Naive thymus-derived CD8-positive, alpha-beta T cell (primary cell): ENCODE results near the gene C11orf16. TPM values are rescaled to one million over a fixed set of nuclear protein-coding genes. Genes with fewer than 3 reads are reported as not detected.
"Not testable (repeated sequence)": the region's sequence is repeated elsewhere in the genome, so short reads cannot be mapped to it uniquely, and the experiment has no call there.

Experiments
- ATAC-seq, 2 donors: fragments of 150-1000 bp; cut with Tn5 transposase in 1 of 2; sonication (Bioruptor Pico), chemical (Tn5 transposase) in 1 of 2; 1 replicate in 1 of 2; 2 replicates in 1 of 2; pipeline ENCODE4 v1.10.0; 2021; ENCODE audit warnings: mild to moderate bottlenecking in 2 of 2, moderate library complexity in 2 of 2
- POLR2A ChIA-PET: fragments of 350-600 bp; sonication (Branson Sonifier 250); formaldehyde crosslinking; loops from one replicate; lab custom pipeline; 2021; ENCODE audit warnings: antibody characterized with exemption; lab: Charles Lee
- DNase-seq, 10 donors: peaks; one replicate each; pipeline versions ENCODE4 v3.0.0 to v3.0.0-alpha.2; 2020 to 2022
- H3K27ac Mint-ChIP-seq, 10 donors: one replicate each; pipeline ENCODE4 v1.8.0; 2020 to 2022; ENCODE audit warnings: mild to moderate bottlenecking in 10 of 10, mixed read lengths in 10 of 10, moderate library complexity in 4 of 10, inconsistent platforms in 1 of 10
- H3K27me3 Mint-ChIP-seq, 5 donors: one replicate each; pipeline ENCODE4 v1.8.0; 2021 to 2022; ENCODE audit warnings: mixed read lengths in 5 of 5
- H3K36me3 Mint-ChIP-seq, 3 donors: one replicate each; pipeline ENCODE4 v1.8.0; 2020 to 2022; ENCODE audit warnings: mixed read lengths in 3 of 3, mild to moderate bottlenecking in 2 of 3, inconsistent platforms in 1 of 3
- H3K4me1 Mint-ChIP-seq, 4 donors: one replicate each; pipeline ENCODE4 v1.8.0; 2021 to 2022; ENCODE audit warnings: mixed read lengths in 4 of 4
- H3K4me3 Mint-ChIP-seq, 10 donors: one replicate each; pipeline ENCODE4 v1.8.0; 2020 to 2022; ENCODE audit warnings: mild to moderate bottlenecking in 10 of 10, mixed read lengths in 10 of 10, moderate library complexity in 6 of 10, inconsistent platforms in 1 of 10
- H3K9me3 Mint-ChIP-seq, 9 donors: one replicate each; pipeline ENCODE4 v1.8.0; 2020 to 2022; ENCODE audit warnings: mixed read lengths in 9 of 9, mild to moderate bottlenecking in 3 of 9, inconsistent platforms in 1 of 9, moderate library complexity in 1 of 9
- polyA plus RNA-seq, 3 donors: library from polyadenylated mRNA; unstranded; fragments of 300-500 nt; fragmentation: Illumina TruSeq; gene quantifications; one replicate each; pipeline ENCODE4 v1.2.3, GENCODE V29; 2021
- total RNA-seq, 8 experiments: library from RNA in 2 of 8; stranded (reverse) in 2 of 8; gene quantifications; one replicate each; pipeline ENCODE4 v1.2.3 and lab custom pipeline; 2021 to 2026

The C11orf16 gene
- total and polyA plus RNA-seq, 5 experiments from 2014 or later = 0.09 TPM; not detected in 4

- ATAC-seq = peak; percentile 73 to 79
- Mint-ChIP-seq H3K27me3 (no peaks in the 10 kb centered on the region), H3K36me3 (peaks cover 0 to 8% (median 0%) of the 10 kb centered on the region in 3 donors), H3K4me1 (peaks cover 16 to 46% (median 42%) of the 10 kb centered on the region in 4 donors), H3K9me3 (no peaks in the 10 kb centered on the region), H3K27ac (peak within 1 kb of the TSS; percentile 83 to 96 (median 93)), H3K4me3 (peak within 1 kb of the TSS; percentile 87 to 98 (median 93))
- DNase-seq = peak; percentile 67 to 93 (median 77)
- POLR2A ChIA-PET = interaction anchor here (0.6 to 3.3 kb wide), 7 partner anchors 49 to 1737 kb away, joined by 3 to 23 read pairs (median 5); partner anchors contain the start of genes RPL27A, TMEM9B, TRIM66 and ZNF143
Observed at GRCh38 chr11:8911029-8911823, 21.5 kb downstream of the C11orf16 start, which contains the start of gene AKIP1. Gene AKIP1, plus strand, starts transcription at chr11:8911189. Its CDS starts 261 bp downstream, at chr11:8911450.

- Mint-ChIP-seq H3K27ac (peak overlapping the region; percentile 55 to 94 (median 83)), H3K27me3 (no peaks in the 10 kb centered on the region), H3K9me3 (no peaks in the 10 kb centered on the region), H3K4me1 (peaks cover 16 to 46% (median 42%) of the 10 kb centered on the region in 4 donors), H3K4me3 (peak overlapping the region; percentile 84 to 98 (median 93)), H3K36me3 (peaks cover 0 to 4% (median 0%) of the 10 kb centered on the region in 3 donors)
- DNase-seq = peak in 1 of 10 donors; percentile 23
- ATAC-seq = peak; percentile 19 to 24
- POLR2A ChIA-PET = interaction anchor here (0.6 to 3.3 kb wide), 4 partner anchors 53 to 1392 kb away, joined by 3 to 23 read pairs (median 6); partner anchors contain the start of genes RPL27A, TMEM9B, TRIM66 and ZNF143
Observed at GRCh38 chr11:8910649-8911026, 22.1 kb downstream of the C11orf16 start.

GRCh38 chr11:8908099-8908498, 24.6 kb downstream of the C11orf16 start:
- no peaks in the 10 kb centered on the region for H3K36me3 Mint-ChIP-seq
- ATAC-seq (no peak), DNase-seq (no peak)
- H3K4me3 Mint-ChIP-seq = no peak overlapping the region
- POLR2A ChIA-PET = interaction anchor here (0.6 kb wide), 1 partner anchor 22 kb away, joined by 3 read pairs; no protein-coding TSS in a partner anchor
- no peaks in the 10 kb centered on the region for H3K9me3 Mint-ChIP-seq
- no peak overlapping the region for H3K27ac Mint-ChIP-seq
- H3K27me3 Mint-ChIP-seq = peaks cover 0 to 2% (median 0%) of the 10 kb centered on the region in 5 donors
- H3K4me1 Mint-ChIP-seq = peaks cover 7 to 27% (median 24%) of the 10 kb centered on the region in 4 donors

- no peak for ATAC-seq
- Mint-ChIP-seq H3K9me3 (peaks cover 0 to 6% (median 0%) of the 10 kb centered on the region in 9 donors), H3K4me3 (no peak overlapping the region), H3K36me3 (peaks cover 2 to 5% (median 5%) of the 10 kb centered on the region in 3 donors), H3K27ac (no peak overlapping the region), H3K4me1 (peaks cover 7 to 21% (median 20%) of the 10 kb centered on the region in 4 donors), H3K27me3 (peaks cover 0 to 2% (median 0%) of the 10 kb centered on the region in 5 donors)
- DNase-seq = no peak
- POLR2A ChIA-PET = no interaction called here
Observed at GRCh38 chr11:8907116-8907515, 25.6 kb downstream of the C11orf16 start.

GRCh38 chr11:8905528-8906165, 27.1 kb downstream of the C11orf16 start:
- Mint-ChIP-seq H3K27ac (no peak overlapping the region), H3K9me3 (peaks cover 0 to 18% (median 5%) of the 10 kb centered on the region in 9 donors), H3K27me3 (peaks cover 0 to 3% (median 0%) of the 10 kb centered on the region in 5 donors), H3K4me1 (peaks cover 7 to 20% (median 18%) of the 10 kb centered on the region in 4 donors), H3K36me3 (peaks cover 2 to 7% (median 5%) of the 10 kb centered on the region in 3 donors), H3K4me3 (no peak overlapping the region)
- no peak for ATAC-seq
- POLR2A ChIA-PET = interaction anchor here (0.6 kb wide), 1 partner anchor 52 kb away, joined by 3 read pairs; no protein-coding TSS in a partner anchor
- no peak for DNase-seq

GRCh38 chr11:8899119-8899753, 33.5 kb downstream of the C11orf16 start:
- ATAC-seq = no peak
- H3K9me3 Mint-ChIP-seq = peaks cover 9 to 48% (median 18%) of the 10 kb centered on the region in 9 donors
- no peaks in the 10 kb centered on the region for H3K4me1 Mint-ChIP-seq
- no peak overlapping the region for H3K27ac Mint-ChIP-seq
- no peak overlapping the region for H3K4me3 Mint-ChIP-seq
- POLR2A ChIA-PET = no interaction called here
- H3K27me3 Mint-ChIP-seq = peaks cover 0 to 3% (median 0%) of the 10 kb centered on the region in 5 donors
- no peak for DNase-seq
- peaks cover 2 to 22% (median 17%) of the 10 kb centered on the region in 3 donors for H3K36me3 Mint-ChIP-seq

GRCh38 chr11:8891185-8891584, 41.6 kb downstream of the C11orf16 start:
- H3K4me1 Mint-ChIP-seq, H3K27ac Mint-ChIP-seq, H3K4me3 Mint-ChIP-seq, POLR2A ChIA-PET, DNase-seq, ATAC-seq: not testable (repeated sequence)
- H3K27me3 Mint-ChIP-seq = peaks cover 0 to 20% (median 11%) of the 10 kb centered on the region in 5 donors
- H3K9me3 Mint-ChIP-seq = peaks cover 0 to 31% (median 22%) of the 10 kb centered on the region in 9 donors
- peaks cover 4 to 17% (median 8%) of the 10 kb centered on the region in 3 donors for H3K36me3 Mint-ChIP-seq

GRCh38 chr11:8886322-8886721, 46.4 kb downstream of the C11orf16 start:
- DNase-seq (no peak), ATAC-seq (no peak)
- Mint-ChIP-seq H3K36me3 (peaks cover 0 to 9% (median 8%) of the 10 kb centered on the region in 3 donors), H3K9me3 (peaks cover 0 to 24% (median 14%) of the 10 kb centered on the region in 9 donors), H3K4me3 (no peak overlapping the region), H3K27me3 (peaks cover 5 to 23% (median 22%) of the 10 kb centered on the region in 5 donors), H3K4me1 (no peaks in the 10 kb centered on the region), H3K27ac (no peak overlapping the region)
- POLR2A ChIA-PET = no interaction called here

- H3K4me1 Mint-ChIP-seq = not testable (repeated sequence)
Observed at GRCh38 chr11:8881585-8881984, 51.2 kb downstream of the C11orf16 start.

GRCh38 chr11:8878771-8879170, 54.0 kb downstream of the C11orf16 start:
- Mint-ChIP-seq H3K4me3 (no peak overlapping the region), H3K4me1 (peaks cover 4 to 8% (median 6%) of the 10 kb centered on the region in 4 donors), H3K9me3 (peaks cover 0 to 4% (median 0%) of the 10 kb centered on the region in 9 donors), H3K27ac (no peak overlapping the region), H3K27me3 (peaks cover 10 to 49% (median 17%) of the 10 kb centered on the region in 5 donors), H3K36me3 (no peaks in the 10 kb centered on the region)
- ATAC-seq (no peak), DNase-seq (no peak)
- POLR2A ChIA-PET = no interaction called here

More at GRCh38 chr11:8881585-8881984, 51.2 kb downstream of the C11orf16 start:
- H3K36me3 Mint-ChIP-seq, POLR2A ChIA-PET, ATAC-seq, DNase-seq, H3K4me3 Mint-ChIP-seq, H3K9me3 Mint-ChIP-seq, H3K27ac Mint-ChIP-seq: not testable (repeated sequence)
- H3K27me3 Mint-ChIP-seq = peaks cover 9 to 38% (median 20%) of the 10 kb centered on the region in 5 donors

GRCh38 chr11:8873741-8874405, 58.9 kb downstream of the C11orf16 start:
- ATAC-seq = peak in 1 of 2 donors; percentile 69

More at GRCh38 chr11:8873741-8874405, 58.9 kb downstream of the C11orf16 start:
- Mint-ChIP-seq H3K27ac (peak overlapping the region in 1 of 10 donors; percentile 5), H3K9me3 (peaks cover 0 to 4% (median 0%) of the 10 kb centered on the region in 9 donors), H3K4me3 (peak overlapping the region in 2 of 10 donors; percentile 3 to 6), H3K27me3 (peaks cover 14 to 57% (median 43%) of the 10 kb centered on the region in 5 donors), H3K36me3 (no peaks in the 10 kb centered on the region), H3K4me1 (peaks cover 7 to 22% (median 10%) of the 10 kb centered on the region in 4 donors)
- POLR2A ChIA-PET = interaction anchor here (0.5 kb wide), 1 partner anchor 30 kb away, joined by 3 read pairs; no protein-coding TSS in a partner anchor
- DNase-seq = peak in 2 of 10 donors; percentile 5 to 12
